Astrocyte of the cerebellum (primary cell): ENCODE results near the gene PCGF2.
"Not testable (repeated sequence)": the region's sequence is repeated elsewhere in the genome, so short reads cannot be mapped to it uniquely, and the experiment has no call there.

Source experiments
- DNase-seq: peaks from one replicate; pipeline ENCODE4 v3.0.0-alpha.2; 2011; ENCODE audit warnings: low read depth
- H3K4me3 ChIP-seq: 2 replicates; pipeline ENCODE4 v1.5.1; 2011; ENCODE audit warnings: mild to moderate bottlenecking, low read depth, low read length, moderate library complexity
- CTCF ChIP-seq: IDR thresholded peaks from 2 replicates; pipeline ENCODE4 v1.5.1; 2012; ENCODE audit warnings: low read length, low read depth, moderate library complexity, mild to moderate bottlenecking; ENCODE audit errors: missing control alignments
- in situ Hi-C: cut with HindIII; loops from 2 replicates; pipeline ENCODE4 v1.10.0; 2017; ENCODE audit warnings: low sequenced_read_pairs

Gene PCGF2

GRCh38 chr17:38728290-38728831, 19.8 kb downstream of the PCGF2 start:
- TF ChIP-seq CTCF: no peak
- no peak overlapping the region for H3K4me3 ChIP-seq
- DNase-seq: no peak
- in situ Hi-C loops: no loop called here

GRCh38 chr17:38727736-38728135, 20.4 kb downstream of the PCGF2 start:
- DNase-seq: no peak
- in situ Hi-C loops: no loop called here
- H3K4me3 ChIP-seq: no peak overlapping the region
- no peak for TF ChIP-seq CTCF

- DNase-seq, H3K4me3 ChIP-seq, in situ Hi-C loops: not testable (repeated sequence)
Observed at GRCh38 chr17:38726145-38726544, 22.0 kb downstream of the PCGF2 start.

- no peak overlapping the region for H3K4me3 ChIP-seq
- in situ Hi-C loops: no loop called here
- no peak for TF ChIP-seq CTCF
- no peak for DNase-seq
Observed at GRCh38 chr17:38725066-38725465, 23.1 kb downstream of the PCGF2 start.

GRCh38 chr17:38724337-38724988, 23.7 kb downstream of the PCGF2 start:
- TF ChIP-seq CTCF: no peak
- DNase-seq: no peak
- no peak overlapping the region for H3K4me3 ChIP-seq
- in situ Hi-C loops: no loop called here

- in situ Hi-C loops: no loop called here
- H3K4me3 ChIP-seq: no peak overlapping the region
- TF ChIP-seq CTCF: no peak
- DNase-seq: no peak
Observed at GRCh38 chr17:38721802-38722201, 26.3 kb downstream of the PCGF2 start.

- H3K4me3 ChIP-seq: no peak overlapping the region
- in situ Hi-C loops: no loop called here
- DNase-seq: no peak
- TF ChIP-seq CTCF: no peak
Observed at GRCh38 chr17:38720941-38721340, 27.2 kb downstream of the PCGF2 start.
